ENCODE results near the gene SGMS2.

GRCh38 chr4:107828315-107829090 is 3.8 kb downstream of the SGMS2 start:
- TF ChIP-seq POLR2A (IDR thresholded peaks at IDR 0.05) (no peak), CTCF (IDR thresholded peaks at IDR 0.05) (no peak)
